IPS DF 4.7 (cell line): ENCODE results near the gene HYAL2.
"Not testable (repeated sequence)": the region's sequence is repeated elsewhere in the genome, so short reads cannot be mapped to it uniquely, and the experiment has no call there.

Experiments
- DNase-seq: peaks from one replicate; pipeline ENCODE4 v3.0.0-alpha.2; 2013; ENCODE audit warnings: low spot score; ENCODE audit errors: extremely low read depth

HYAL2 gene

GRCh38 chr3:50312041-50312440 is 10.5 kb downstream of the HYAL2 start:
- DNase-seq: not testable (repeated sequence)

GRCh38 chr3:50304601-50305000 is 17.9 kb downstream of the HYAL2 start:
- DNase-seq: no peak

- no peak for DNase-seq
These were observed 19.3 kb downstream of the HYAL2 start, which contains the start of gene HYAL1 for GRCh38 chr3:50303013-50303815. Gene HYAL1, minus strand, starts transcription at chr3:50303574. Its CDS starts 618 bp downstream, at chr3:50302956.

GRCh38 chr3:50302095-50303012 is 20.2 kb downstream of the HYAL2 start:
- no peak for DNase-seq

- no peak for DNase-seq
These were observed 21.8 kb downstream of the HYAL2 start for GRCh38 chr3:50300681-50301254.

DNA sequence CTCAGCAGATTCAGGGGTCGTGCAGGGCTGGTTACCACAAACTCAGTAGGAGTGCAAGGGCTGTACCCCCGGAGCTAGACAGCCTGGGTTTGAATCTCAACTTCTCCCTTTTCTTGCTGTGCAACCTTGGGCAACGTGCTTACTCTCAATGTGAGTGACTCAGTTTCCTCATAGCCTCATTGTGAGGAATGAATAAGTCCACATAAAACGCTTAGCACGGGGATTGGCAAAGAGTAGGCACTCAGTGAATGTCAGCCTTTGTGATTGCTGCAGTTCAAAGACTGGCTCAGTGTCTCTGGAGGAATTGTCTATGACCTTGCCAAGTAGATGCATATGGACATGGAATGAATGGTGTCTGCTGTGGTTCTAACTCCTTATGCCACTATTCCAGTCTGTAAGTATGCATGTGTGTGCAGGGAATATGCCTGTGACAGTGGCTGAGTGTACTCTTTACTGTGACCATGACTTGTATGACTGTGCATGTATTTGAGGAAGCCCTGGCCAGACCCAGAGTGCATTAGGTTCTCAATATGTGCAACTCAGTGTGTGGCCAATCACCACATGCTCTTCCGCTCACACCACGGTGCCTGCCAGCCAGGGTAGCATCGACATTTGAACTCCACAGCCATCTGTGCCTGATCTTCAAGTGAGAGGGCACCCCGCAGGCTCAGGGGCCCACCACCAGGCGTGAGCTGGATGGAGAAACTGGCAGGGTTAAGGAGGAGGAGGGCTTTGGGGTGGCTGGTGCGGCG is 22.4 kb downstream of the HYAL2 start:
- DNase-seq: no peak

GRCh38 chr3:50299638-50299928 is 23.0 kb downstream of the HYAL2 start:
- no peak for DNase-seq

GRCh38 chr3:50298836-50299637 is 23.5 kb downstream of the HYAL2 start, which contains the start of the genes HYAL3 and NAA80:
Gene HYAL3, minus strand, starts transcription at chr3:50299405. Its CDS starts 3,803 bp downstream, at chr3:50295602.
Gene NAA80, minus strand, starts transcription at chr3:50299405. Its CDS starts 1,942 bp downstream, at chr3:50297463.
- DNase-seq: no peak

- no peak for DNase-seq
These were observed 24.4 kb downstream of the HYAL2 start for GRCh38 chr3:50297896-50298725.

DNA sequence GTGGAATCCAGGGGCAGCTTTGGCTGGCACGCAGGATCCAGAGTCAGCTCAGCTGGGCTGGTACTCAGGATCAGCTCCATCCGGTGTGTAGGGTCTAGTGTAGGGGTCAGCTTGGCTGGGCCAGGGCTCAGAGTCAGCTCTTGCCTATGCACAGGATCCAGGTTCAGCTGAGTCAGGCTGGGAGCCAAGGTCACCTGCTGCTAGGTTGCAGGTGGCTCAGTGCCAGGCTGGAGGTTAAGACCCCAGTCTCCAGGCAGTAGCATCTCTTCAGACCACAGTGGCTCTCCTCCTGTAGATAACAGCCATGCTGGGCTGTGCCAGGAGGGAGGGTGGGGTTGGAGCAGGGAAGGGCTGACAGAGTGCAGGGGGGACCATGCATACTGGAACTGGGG is 25.2 kb downstream of the HYAL2 start:
- DNase-seq: no peak

GRCh38 chr3:50296721-50297383 is 25.7 kb downstream of the HYAL2 start:
- DNase-seq: no peak

GRCh38 chr3:50295553-50296431 is 26.8 kb downstream of the HYAL2 start:
- DNase-seq: no peak

DNA sequence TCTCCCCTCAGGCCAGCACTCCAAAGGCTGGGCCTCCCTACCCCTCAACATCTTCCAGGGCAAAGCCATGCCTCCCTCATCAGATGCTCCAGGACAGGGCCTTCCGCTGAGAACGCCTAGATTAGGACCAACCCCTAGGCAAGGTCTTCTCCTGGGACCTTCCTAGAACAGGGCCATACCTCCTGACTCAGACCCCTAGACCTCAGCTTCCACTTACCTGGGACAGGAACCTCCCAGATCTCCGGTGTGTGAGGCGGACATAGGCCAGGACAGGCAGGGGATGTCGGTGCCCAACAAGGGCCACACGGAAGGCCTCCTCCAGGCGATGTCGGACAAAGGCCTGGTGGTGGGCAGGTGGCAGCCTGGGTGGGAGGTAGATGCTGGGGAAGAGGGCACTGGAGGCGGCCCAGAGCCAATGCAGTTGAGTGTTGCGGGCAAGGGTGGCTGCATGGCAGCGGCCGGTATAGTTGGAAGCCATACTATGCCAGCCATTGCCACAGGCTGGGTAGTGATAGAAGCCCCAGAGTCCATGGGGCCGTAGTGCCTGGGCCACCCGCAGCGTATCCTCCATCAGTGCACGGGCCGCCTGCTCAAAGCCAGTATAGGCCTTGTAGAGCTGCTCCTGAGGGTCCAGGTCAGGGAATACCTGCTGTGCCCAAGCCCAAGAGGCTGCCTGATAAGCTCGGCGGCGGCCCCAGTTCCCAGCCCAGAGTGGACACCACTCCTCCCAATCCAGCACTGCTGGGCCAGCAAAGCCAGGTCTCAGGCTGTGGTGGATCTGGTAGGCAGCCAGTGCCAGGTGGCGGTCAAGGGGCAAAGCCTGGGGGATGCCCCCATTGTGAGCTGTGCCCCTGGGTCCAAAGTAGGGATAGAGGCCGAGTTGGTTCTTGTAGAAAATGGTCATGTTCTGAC is 27.8 kb downstream of the HYAL2 start:
- DNase-seq: no peak

DNA sequence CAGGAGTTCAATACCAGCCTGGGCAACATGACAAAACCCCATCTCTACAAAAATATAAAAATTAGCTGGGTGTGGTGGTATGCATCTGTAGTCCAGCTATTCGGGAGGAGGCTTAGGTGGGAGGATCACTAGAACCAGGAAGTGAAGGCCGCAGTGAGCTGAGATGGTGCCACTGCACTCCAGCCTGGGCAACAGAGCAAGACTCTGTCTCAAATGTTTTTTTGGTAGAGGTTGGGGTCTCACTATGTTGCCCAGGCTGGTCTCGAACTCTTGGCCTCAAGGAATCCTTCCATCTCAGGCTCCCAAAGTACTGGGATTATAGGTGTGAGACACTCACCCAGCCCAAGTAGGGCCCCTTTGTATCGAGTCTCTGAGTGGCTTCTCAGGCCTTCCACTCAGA is 28.5 kb downstream of the HYAL2 start:
- DNase-seq: no peak

DNA sequence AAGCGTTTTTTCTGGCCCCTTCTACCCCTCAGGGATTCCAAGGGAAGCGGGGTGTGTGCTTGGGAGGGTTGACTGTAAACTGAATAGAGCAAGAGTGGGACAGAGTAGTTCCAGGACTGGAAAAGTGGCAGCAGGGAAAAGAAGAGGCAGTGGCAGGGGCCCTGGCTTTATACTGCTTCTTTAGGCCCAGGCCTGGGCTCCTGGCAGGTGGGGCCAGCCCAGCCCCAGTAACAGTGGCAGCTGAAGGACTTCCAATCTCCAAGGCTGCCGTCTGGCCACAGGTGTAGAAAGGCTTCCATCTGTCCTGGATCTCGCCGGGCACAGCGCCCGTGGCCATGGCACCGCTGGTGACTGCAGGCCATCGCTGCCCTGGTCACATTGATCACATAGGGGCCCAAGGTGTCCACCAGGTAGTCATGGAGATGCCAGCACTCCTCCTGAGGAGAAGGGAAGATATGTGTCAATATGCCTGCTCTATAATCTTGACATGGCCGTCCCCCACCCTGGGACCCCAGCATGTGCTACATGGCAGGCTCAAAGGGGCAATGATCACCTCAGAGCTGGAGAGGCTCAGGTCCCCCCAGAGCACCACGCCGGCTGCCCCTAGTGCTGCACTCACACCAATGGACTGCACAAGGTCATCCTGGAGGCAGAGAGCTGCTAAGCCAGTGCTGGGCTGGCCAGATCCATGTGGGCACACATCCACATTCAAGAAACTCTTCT is 29.3 kb downstream of the HYAL2 start:
- no peak for DNase-seq
